HG02852 (cell line): ENCODE results near the gene PUS7L.
A peak's percentile ranks its signal among the peaks of the same experiment; 100 is the strongest.

Source experiments
- ATAC-seq: cut with Tn5 transposase; IDR thresholded peaks from one replicate; pipeline ENCODE4 v1.9.1; 2021; ENCODE audit warnings: mild to moderate bottlenecking, moderate library complexity; ENCODE audit not compliant: unreplicated experiment

PUS7L gene, protein sequence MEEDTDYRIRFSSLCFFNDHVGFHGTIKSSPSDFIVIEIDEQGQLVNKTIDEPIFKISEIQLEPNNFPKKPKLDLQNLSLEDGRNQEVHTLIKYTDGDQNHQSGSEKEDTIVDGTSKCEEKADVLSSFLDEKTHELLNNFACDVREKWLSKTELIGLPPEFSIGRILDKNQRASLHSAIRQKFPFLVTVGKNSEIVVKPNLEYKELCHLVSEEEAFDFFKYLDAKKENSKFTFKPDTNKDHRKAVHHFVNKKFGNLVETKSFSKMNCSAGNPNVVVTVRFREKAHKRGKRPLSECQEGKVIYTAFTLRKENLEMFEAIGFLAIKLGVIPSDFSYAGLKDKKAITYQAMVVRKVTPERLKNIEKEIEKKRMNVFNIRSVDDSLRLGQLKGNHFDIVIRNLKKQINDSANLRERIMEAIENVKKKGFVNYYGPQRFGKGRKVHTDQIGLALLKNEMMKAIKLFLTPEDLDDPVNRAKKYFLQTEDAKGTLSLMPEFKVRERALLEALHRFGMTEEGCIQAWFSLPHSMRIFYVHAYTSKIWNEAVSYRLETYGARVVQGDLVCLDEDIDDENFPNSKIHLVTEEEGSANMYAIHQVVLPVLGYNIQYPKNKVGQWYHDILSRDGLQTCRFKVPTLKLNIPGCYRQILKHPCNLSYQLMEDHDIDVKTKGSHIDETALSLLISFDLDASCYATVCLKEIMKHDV

GRCh38 chr12:43758728-43759563 lies at the start of gene PUS7L, which contains the start of gene IRAK4:
Gene PUS7L, minus strand, starts transcription at chr12:43758790. Its CDS starts 3,545 bp downstream, at chr12:43755245.
Gene IRAK4, plus strand, starts transcription at chr12:43758951. Its CDS starts 9,161 bp downstream, at chr12:43768112.
- peak; percentile 93 for ATAC-seq

DNA sequence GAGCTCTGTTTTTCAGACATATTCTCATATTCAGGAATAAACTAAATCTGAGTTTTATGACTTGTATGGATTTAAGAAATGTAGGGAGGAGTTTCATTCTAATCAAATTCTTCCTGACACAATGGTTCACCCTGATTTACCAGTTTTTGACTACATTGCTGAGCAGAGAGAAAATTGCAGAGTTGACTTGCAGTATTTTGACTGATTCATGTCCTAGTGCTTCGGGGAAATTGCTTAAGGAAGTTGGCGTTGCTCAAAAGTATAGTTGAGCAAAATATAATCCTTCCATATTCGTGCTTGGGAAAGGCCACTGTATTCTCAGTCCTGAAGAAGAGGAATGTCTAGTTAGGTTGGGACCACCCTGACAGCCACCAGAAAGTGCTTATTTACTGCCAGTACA lies 48.8 kb upstream of the PUS7L start:
- no peak for ATAC-seq

DNA sequence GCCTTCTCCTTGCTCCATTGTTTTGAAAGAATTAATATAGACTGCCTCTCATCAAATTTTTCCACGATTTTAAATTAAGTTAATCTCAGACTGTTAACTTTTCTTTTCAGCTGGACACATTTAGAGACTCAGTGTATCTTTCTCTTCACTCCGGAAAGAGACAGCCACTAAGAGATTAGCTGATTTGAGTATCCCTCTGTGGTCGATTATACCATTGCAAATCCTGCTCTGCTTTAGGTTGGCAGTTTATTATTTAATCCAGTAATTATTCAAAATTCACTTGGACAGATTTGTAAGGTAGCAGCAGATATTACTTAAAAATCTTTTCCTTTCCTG lies 48.1 kb upstream of the PUS7L start:
- no peak for ATAC-seq

- ATAC-seq: peak; percentile 94
Measured at GRCh38 chr12:43805860-43806736, 47.5 kb upstream of the PUS7L start, which contains the start of gene TWF1. Gene TWF1, minus strand, starts transcription at chr12:43806317. Its CDS starts 72 bp downstream, at chr12:43806245.

DNA sequence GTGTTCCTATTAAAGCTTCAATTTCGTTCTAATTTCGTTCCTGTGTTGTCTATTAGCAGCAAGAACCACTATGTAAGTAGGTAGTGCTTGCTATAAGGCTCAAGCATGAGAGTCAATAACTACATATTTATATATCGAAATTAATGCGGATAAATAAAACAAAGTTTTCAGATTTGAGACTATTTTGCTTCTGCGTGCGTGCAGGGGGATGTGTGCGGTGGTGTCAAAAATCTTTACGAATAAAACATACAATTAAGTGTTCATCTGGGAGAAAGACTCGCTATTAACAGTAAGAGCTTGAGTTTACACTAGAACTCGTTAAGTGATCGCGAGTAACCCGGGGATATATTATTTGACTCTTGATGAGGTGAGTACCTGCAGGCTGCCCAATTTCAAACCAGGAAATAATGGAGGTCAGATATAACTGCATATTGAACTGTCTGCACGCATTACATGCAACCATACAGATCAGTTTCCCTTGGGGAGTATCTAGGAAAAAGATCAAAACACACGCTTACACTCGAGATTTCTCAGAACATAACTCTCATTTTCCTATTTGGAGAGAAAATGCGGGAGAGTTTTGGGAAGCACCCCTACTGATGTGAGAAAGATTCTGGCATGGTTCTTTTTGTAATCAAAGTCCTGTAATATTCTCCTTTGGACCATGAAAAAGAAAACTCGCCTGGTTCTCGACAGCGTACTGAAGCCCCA lies 46.7 kb upstream of the PUS7L start:
- no peak for ATAC-seq

DNA sequence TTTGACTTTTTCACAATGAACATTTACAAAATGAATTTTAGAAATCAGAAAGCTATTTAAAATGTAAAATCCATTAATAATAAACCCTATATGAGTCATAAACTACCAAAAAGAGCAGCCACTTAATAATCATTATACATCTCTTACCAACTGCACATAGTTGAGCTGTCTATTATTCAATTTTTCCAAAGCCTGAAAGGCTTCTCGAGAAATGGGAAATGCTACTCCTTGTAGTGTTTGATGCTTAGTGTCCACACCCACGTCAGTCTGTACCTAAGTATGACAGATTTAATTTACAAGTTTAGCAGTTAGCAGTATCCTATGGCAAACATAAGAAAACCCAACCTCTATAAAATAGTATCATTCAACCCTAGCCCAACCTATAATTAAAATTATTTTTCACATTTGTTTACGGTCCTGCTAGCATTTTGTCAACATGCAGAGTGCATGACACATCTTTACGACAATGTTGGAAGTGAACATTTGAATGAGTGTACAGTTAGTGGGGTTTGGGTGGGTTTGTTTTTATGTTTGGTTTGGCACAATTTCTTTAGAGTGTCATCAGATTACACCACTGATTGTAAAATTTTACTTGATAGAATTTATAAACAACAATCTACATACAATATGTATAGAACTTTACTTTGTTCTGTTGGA lies 39.1 kb upstream of the PUS7L start:
- no peak for ATAC-seq

GRCh38 chr12:43795716-43796280 lies 37.2 kb upstream of the PUS7L start:
- ATAC-seq: no peak

DNA sequence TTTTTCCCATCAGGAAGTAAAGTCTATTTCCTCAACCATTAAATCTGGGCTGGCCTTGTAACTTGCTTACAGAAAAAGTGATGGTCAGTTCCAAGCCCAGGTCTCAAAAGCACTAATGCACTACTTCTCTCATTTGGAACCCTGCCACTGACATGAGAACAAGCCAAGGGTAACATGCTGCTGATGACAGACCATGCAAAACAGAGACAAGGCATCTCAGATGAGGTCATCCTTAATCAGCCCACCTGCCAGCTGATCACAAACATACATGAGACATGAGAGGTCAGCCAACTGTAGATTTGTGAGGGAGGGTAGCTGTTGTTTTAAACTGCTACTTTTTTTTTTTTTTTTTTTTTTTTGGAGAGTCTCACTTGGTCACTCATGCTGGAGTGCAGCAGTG lies 31.4 kb upstream of the PUS7L start:
- ATAC-seq: no peak

GRCh38 chr12:43786899-43787693 lies 28.5 kb upstream of the PUS7L start:
- ATAC-seq: no peak

DNA sequence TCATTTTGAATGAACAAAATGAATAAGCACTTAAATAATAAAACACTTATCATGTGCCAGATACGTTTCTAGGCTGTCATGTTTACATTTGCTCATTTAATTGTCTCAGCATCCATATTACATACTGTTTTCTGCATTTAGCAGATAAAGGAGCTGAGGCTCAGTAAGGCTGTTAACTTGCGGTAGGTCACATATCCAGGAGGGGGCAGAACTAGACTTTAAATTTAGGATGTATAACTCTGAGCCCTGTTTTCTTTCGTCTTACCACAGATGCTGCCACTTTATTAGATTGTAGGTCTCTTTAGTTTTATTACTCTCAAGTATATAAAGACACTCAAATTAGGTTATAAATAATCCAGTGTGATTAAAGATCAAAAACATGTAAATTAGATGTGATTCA lies 17.9 kb upstream of the PUS7L start:
- ATAC-seq: no peak

DNA sequence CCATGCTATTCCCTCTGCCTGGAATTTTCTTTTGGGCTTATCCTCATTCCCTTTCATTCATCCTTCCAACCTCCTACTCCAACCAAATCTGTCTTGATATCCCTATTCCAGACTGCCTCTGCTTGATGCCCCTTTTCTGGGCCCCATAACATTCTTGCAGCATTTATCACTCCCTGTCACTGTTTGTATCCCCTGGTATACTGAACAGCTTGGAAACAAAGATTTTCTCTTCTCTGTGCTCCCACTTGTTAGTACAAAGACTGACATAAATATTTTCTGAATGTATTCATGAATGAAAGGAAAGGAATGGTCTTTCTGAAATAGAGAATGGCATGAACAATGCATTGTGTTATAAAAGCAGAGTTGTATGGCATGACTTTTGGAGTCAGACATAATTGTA lies 7.7 kb upstream of the PUS7L start:
- ATAC-seq: no peak

GRCh38 chr12:43764528-43764927 lies 5.9 kb upstream of the PUS7L start:
- ATAC-seq: no peak

DNA sequence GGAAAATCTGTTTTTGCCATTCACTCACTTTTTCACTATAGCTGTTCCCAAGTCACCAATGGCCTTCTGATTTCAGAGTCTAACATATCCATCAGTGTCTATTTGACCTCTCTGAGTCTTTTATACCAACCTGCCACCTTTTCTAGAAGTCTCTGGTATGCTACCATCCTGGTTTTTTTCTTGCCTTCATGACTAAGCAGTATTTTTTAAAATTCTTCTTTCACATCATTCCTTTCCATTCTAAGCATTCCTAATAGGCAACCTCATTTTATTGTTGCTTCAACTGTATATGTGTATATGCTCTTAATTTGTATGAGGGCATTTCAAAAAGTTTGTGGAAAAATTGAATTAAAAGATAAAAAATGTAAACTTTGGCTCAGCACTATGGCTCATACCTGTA lies 5.2 kb upstream of the PUS7L start:
- no peak for ATAC-seq

DNA sequence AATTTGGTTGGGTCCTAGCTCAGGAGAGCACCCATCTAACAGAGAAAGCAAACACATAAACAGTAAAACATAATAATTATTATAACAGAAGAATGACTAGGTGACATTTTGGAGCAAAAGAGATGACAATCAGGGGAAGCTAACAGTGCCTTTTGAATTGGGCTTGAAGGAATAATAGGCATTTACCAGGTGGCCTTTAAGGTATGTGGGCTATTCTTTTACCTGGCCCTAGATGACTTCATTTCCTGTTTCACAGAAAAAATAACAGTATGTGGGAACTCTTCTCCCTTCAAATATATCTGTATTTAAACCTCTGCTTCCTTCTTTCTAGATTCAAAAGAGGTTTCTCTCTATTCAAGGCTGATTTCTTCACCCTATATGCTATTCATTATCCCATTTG lies 4.0 kb upstream of the PUS7L start:
- ATAC-seq: no peak

DNA sequence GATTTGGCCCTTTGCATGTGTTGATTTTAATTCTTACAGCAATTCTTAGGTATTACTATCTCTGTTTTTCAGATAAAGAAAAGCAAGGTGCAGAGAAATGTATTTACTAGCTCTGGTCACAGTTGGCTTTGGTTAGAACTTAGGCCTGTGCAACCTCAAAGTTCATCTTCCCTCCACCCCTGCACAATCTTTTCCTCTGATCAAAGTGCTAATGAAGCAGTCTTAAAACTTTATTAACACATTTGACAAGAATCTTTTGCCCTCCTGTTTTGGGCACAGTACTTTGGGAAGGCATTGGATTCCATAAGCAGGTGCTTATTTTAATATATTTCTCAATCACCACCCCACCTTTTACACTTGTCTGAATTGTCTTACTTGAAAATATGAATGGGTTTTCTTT lies 2.9 kb upstream of the PUS7L start:
- no peak for ATAC-seq

DNA sequence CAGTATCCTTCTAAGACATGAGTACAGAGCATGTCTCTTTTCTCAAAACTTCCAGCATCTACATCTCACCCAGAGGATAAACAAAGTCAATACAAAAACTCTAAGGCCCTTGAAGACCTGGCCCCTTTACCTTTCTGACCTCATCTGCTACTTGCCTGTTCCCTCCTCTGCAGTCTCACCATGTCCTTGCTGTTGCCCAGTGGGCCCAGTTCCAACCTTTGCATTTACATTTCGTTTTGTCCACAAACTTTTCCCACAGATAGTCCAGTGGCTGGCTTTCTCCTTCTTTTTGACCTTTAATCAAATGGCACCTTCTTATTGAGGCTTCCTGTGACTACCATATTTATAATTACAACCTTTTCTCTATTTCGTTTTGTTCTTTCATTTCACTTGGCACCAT lies 1.8 kb upstream of the PUS7L start:
- no peak for ATAC-seq

- ATAC-seq: peak; percentile 3
Measured at GRCh38 chr12:43758247-43758727, 303 bp downstream of the PUS7L start.

GRCh38 chr12:43754015-43754414 lies 4.6 kb downstream of the PUS7L start:
- ATAC-seq: no peak
